A673 (cell line): ENCODE measurements around the gene OR2T8.

Experiments used
- CTCF ChIP-seq: fragments of 300-800, 200-600 bp; sonication (generic); conservative IDR thresholded peaks from 2 replicates; pipeline ENCODE4 v1.5.1; 2017; ENCODE audit warnings: low read depth, mild to moderate bottlenecking, antibody characterized with exemption, low read length, moderate library complexity, mixed read lengths
- EZH2 ChIP-seq: fragments of 200-600 bp; sonication (generic); IDR thresholded peaks from 2 replicates; pipeline ENCODE4 v1.6.1; 2017; ENCODE audit warnings: borderline replicate concordance, low read depth, mild to moderate bottlenecking, mixed read lengths, antibody characterized with exemption, low read length; ENCODE audit not compliant: poor library complexity, severe bottlenecking

- TF ChIP-seq CTCF (no peak), EZH2 (no peak)
Measured at GRCh38 chr1:247906504-247907047, 13.5 kb upstream of the OR2T8 start.
